NCI-H146 treated with DMSO at 0.1 percent for 48 hours (cell line): ENCODE measurements around the gene PRTN3.

Experiments used
- DNase-seq: peaks from one replicate; lab custom pipeline; 2025; ENCODE audit not compliant: unreplicated experiment; lab: John Stamatoyannopoulos, UW

The PRTN3 gene

DNA sequence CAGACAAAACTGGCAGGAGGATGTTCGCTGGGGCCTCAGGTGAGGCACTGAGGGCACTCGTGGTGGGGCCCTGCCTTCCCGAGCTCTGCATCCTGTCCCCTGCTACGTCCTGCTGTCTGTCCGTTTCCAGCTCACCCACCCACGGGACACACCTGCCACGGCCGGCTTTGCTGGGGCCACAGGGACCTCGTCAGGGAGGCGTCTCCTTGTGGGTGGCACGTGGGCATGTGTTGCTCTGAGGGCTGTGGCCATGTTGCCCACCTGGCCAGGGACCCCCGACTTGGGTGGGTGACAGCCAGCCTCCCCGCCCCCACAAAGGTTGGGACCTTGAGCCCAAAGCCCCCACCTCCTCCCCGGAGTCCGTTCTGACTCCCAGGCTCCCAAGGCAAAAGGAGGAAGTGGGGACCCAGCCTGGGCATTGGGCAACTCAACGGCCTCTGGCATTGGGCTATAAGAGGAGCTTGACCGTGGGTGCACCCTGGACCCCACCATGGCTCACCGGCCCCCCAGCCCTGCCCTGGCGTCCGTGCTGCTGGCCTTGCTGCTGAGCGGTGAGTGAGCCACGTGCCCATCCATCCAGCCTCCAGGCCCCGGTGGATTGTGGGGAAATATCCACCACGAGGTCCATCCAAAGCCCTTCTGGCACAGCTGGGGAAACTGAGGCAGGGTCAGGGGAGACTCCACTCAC is at the start of gene PRTN3:
Gene PRTN3, plus strand, starts transcription at position 481 of the 688 bp plus-strand sequence. Its CDS starts 10 bp downstream, at position 491.
- no peak for DNase-seq

DNA sequence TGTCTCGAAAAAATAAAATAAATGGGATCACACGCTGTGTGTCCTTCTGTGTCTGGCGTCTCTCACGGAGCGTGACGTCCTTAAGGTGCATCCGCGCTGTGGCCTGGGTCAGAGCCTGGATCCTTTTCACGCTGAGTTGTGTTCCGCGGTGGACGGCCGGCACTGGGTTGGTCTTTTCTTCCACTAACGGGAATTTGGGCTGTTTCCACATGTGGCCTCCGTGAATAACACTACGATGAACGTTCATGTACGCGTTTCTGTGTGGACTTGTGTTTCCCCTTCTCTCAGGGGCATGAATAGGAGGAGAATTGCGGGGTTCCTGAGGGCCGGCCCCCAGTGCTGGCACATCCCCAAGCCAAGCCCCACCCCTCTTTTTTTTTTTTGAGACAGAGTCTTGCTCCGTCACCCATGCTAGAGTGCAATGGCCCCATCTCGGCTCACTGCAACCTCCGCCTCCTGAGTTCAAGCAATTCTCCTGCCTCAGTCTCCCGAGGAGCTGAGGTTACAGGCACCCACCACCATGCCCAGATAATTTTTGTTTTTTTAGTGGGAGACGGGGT is 49.7 kb upstream of the PRTN3 start:
- no peak for DNase-seq

DNA sequence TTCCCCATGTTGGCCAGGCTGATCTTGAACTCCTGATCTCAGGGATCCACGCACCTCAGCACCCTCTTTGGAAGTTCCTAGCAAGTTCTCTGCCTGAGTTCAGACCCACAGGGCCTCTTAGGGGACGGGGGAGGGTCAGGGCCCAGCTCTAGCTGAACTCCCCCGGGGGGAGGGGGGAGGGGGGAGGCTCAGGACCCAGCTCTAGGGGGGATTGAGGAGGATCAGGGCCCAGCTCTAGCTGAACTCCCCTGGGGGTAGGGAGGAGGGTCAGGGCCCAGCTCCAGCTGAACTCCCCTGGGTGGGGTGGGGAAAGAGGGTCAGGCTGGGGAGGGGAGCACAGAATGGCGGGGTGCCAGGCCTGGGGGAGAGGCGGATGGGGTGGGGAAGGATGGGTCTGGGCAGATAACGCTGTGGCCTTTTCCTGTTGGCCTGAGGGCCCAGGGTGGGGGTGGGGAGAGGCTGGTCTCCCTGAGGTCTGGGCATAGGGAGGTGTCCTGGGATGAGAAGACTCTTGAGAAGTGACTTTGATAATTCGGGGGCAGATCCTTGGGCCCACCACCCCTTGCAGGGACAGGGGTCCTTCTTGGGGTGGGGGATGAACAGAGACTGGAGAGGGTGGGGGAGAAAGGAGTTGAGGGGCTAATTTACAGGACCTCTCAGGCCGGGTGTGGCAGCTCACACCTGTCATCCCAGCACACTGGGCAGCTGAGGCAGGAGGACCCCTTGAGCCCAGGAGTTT is 49.1 kb upstream of the PRTN3 start:
- no peak for DNase-seq

DNA sequence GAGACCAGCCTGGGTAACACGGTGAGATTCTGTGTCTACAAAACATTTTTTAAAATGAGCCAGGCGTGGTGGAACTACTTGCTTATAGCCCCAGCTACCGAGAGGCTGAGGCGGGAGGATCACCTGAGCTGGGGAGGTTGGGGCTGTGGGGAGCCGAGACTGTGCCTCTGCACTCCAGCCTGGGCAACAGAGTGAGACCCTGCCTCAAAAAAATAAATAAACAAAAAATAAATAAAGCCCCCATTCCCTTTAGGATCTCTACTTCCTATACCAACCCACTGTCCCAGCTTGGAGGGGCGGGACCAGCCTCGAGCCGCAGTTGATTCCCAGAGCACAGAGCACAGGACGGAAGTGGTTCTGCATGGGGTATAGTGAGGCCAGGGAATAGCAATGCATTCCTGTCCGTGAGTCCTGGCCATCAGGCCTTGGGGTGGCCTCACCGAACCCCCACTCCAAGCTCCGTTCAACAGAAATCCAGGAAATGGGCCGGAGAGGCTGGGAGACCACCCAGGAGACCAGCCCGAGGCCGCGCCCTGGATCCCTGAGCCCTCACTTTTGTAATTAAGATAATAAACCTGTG is 48.4 kb upstream of the PRTN3 start:
- no peak for DNase-seq

DNA sequence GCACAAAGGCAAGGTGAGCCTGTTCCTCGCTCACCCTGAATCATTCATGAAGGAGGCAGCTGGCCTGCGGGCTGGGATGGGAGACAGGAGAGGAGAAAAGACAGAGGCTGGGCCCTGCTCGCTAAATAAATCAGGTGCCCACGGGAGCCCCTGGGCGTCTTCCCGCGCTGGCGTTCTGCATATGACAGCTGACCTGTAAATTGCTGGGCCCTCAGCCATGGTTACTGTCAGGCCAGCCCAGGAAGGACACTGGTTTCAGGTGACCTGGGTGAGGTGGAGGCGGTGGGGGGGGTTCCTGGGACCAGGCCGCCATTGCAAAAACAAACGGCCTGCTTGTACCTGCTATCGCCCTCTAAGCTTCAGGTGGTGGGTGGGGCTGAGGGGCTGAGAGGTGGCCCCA is 47.0 kb upstream of the PRTN3 start:
- no peak for DNase-seq

GRCh38 chr19:795073-795611 is 45.7 kb upstream of the PRTN3 start:
- DNase-seq = no peak

DNA sequence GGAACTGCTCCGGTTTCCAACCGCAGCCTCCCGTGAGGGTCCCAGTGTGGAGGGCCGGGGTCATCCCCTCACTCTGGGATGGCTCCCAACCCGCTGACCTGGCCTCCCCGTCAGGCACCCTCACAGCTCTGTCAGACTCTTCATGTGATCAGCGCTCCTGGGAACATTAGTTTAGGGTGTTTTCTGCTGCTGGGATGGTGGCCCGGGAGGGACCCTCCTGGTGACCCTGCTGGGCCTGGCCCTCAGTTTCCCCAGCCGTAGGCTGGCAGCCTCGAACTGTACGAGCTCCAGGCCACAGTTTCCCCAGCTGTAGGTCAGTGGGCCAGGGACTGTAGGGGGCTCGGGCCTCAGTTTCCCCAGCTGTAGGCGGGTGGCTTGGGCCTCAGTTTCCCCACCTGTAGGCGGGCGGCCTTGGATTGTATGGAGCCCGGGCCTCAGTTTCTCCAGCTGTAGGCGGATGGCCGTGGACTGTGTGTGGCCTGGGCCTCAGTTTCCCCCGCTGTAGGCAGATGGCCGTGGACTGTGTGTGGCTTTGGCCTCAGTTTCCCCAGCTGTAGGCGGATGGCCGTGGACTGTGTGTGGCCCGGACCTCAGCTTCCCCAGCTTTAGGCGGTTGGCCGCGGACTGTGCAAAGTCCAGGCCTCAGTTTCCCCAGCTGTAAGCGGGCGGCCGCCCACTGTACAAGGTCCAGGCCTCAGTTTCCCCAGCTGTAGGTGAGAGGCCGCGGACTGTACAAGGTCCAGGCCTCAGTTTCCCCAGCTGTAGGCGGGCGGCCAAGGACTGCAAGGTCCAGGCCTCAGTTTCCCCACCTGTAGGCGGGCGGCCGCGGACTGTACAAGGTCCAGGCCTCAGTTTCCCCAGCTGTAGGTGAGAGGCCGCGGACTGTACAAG is 44.9 kb upstream of the PRTN3 start:
- DNase-seq = no peak

- DNase-seq = peak; percentile 95
Measured at GRCh38 chr19:796692-797527, 43.9 kb upstream of the PRTN3 start, which contains the start of gene PTBP1. TSS of gene PTBP1 (plus strand) at chr19:797452. CDS start at chr19:797498, 46 bp downstream.

- DNase-seq = peak; percentile 34
Measured at GRCh38 chr19:797528-798414, 43.0 kb upstream of the PRTN3 start.

GRCh38 chr19:798415-799075 is 42.3 kb upstream of the PRTN3 start:
- DNase-seq = no peak

DNA sequence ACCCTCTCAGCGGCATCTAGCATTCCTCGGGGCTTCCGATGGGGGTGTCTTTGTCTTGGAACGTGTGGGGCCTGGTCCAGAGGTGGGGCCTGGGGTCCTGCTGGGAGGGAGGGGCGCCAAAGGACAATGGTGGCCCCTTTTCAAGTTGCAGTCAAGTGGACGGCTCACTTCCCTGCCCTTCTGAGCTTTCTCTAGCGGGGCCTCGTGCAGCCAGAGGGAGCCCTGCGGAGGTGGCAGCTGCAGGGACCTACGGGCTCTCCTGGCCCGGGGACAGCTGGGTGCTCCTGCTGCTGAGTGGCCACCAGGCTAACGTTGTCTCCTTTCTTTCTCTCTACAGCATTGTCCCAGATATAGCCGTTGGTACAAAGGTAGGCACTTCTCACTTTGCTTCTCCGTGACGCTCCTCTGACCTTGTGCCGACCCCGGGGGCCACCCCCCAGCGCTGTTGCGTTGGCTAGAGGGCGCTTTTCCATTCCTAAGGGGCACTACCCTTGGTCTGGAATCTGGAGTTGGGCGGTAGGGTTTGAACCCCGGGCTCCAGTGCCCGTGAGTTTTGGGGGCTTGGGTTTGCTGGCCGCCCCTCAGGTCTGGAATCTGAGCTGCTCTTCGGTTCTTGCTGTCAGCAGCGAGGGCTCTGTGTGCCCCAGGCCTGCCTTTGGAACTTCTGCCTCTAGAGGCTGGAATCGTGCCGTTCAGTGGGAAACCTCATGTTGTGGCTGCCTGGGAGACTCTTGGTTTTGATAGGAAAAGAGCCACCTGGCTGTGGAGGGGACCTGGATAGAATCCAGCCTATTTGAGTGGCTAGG is 41.5 kb upstream of the PRTN3 start:
- no peak for DNase-seq

DNA sequence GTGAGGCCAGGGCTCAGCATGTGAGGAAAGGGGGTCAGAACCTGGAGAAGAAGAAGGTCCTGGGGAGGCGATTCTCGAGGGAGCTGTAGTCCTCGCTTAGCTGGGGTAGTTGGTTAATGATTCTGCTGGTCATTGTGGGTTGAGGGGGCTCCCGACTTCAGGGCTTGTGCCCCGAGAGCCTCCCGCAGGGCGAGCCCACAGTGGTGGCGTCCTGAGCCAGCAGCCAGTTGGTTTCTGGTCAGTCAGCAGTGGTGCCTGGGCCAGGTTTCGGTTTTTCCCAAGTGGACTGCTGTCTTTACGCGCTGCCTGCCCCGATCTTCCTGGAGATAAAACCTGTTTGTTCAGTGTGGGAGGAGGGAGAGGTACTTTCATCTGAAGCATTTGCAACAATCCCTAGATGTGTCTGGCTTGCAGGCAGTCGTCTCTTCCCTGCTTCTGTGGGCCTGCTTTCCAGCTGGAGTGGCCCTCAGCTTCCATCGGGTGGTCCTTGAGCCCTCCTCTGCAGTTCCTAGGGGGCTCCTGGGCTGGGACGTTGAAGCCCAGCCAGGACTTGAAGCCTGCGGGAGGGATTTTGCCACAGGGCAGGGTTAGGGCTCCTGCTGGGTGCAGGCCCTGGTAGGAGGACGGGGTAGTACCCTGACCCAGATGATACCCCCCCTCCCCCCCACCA is 40.3 kb upstream of the PRTN3 start:
- DNase-seq = no peak

DNA sequence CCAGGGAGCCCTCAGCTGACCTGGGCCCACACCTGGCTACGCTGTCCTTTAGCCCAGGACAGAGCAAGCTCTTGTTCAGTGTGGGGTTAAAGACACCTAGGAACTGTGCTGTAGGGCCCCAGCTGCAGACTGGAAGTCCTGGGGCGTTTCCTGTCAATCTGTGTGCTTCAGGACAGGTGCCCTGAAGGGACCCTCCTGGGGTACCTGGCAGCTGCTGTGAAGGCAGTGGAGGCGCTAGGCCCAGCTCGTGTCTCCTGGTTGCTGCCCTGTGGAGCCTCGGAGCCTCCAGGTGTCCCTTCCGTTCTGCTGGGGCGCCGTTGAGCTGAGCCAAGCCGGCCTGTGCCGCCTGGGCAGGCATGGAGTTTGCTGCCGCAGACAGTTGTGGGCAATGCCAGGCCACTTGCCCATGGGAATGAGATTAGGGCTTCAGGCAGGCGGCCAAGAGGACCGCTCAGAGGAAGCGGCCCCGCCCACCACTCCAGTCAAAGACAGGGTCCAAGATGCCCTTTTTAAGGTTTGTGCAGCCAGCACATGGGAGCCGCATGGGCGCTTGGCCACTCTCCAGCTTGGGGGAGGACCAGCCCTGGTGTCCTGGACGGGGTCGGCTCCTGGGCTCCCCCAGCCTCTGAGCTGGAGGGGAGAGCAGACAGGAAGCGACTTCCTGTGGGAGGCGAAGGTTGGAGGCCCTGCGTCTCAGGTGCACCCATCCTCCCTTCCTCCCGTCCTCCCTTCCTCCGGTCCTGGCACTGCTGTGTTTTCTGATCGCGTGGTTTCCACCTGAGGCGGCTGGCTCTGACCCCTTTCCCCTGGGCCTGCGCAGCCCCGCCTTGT is 39.6 kb upstream of the PRTN3 start:
- no peak for DNase-seq

GRCh38 chr19:801861-802497 is 38.8 kb upstream of the PRTN3 start:
- DNase-seq = no peak

DNA sequence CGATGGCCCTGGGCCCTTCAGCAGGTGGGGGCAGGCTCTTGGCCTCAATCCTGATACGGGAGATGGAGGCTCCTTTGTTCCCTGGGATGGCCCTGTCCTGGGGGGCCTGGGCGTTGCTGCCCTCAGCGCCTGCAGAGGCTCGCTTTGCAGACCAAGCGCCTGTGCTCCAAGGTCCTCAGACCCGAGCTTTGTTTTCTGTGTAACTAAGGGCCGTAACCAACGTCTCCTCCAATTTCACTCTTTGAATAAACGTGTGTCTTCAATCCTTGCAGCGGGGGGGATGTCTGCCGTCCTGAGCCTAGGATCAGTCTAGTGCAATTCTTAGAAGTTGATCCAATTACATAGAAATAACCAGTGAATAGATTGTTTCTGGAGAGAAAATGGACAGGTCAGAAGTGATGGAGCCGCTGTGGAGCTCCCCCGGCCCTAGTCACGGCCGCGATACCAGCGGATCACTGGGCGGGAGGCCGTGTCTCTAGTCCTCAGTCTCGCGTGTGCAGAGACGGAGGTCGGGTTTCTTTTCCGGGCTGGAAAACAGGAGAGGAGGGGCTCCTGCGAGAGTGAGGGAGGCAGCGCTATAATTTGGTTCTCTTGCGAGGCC is 38.2 kb upstream of the PRTN3 start:
- DNase-seq = no peak
